ENCODE measurements around the gene CAMTA1. TPM values are rescaled to one million over a fixed set of nuclear protein-coding genes. Genes with fewer than 3 reads are reported as not detected.

CAMTA1 gene
- total RNA-seq, 2 experiments from 2014 or later: 43.9 to 73.3 TPM

- POLR2A ChIA-PET: interaction anchor here (1.1 kb wide), 1 partner anchor 11 kb away, joined by 3 read pairs; no protein-coding TSS in a partner anchor
- BruUV-seq (replicated peaks): no TSS peak
- Histone ChIP-seq H2AFZ (ENCODE audit: low read length) (no peak overlapping the region), H3K4me1 (ENCODE audit: insufficient read depth, low read length, poor library complexity, severe bottlenecking) (no peaks in the 10 kb centered on the region), H3K36me3 (ENCODE audit: insufficient read depth, low read length) (no peaks in the 10 kb centered on the region), H3K9me2 (ENCODE audit: insufficient read depth, low read length) (no peaks in the 10 kb centered on the region), H4K20me1 (ENCODE audit: insufficient read depth, low read length) (no peaks in the 10 kb centered on the region), H3K27ac (ENCODE audit: low read depth, low read length, poor library complexity, severe bottlenecking) (no peak overlapping the region), H3K9me3 (ENCODE audit: low read length) (no peaks in the 10 kb centered on the region), H3K79me2 (ENCODE audit: insufficient read depth, low read depth, low read length) (no peaks in the 10 kb centered on the region), H3K4me2 (ENCODE audit: low read length) (no peak overlapping the region), H3K4me3 (ENCODE audit: low read depth, low read length, poor library complexity, severe bottlenecking) (no peak overlapping the region)
- TF ChIP-seq EZH2phosphoT487 (IDR thresholded peaks at IDR 0.05; ENCODE audit: borderline replicate concordance, low read depth, low read length): no peak
- no peak for TF ChIP-seq CTCF (conservative IDR thresholded peaks at IDR 0.05; ENCODE audit: low read length)
- CTCF ChIA-PET (ENCODE audit: unreplicated experiment): no interaction called here
- intact Hi-C loops (cut with micrococcal nuclease; ENCODE audit: unreplicated experiment): no loop called here
- no peak for DNase-seq (ENCODE audit: low spot score)
Observed at GRCh38 chr1:7538033-7538432, 752.8 kb downstream of the CAMTA1 start.

GRCh38 chr1:7538849-7539768 lies 753.9 kb downstream of the CAMTA1 start:
- CTCF ChIA-PET (ENCODE audit: unreplicated experiment): no interaction called here
- Histone ChIP-seq H3K27ac (ENCODE audit: low read depth, low read length, poor library complexity, severe bottlenecking) (no peak overlapping the region), H3K4me2 (ENCODE audit: low read length) (no peak overlapping the region), H3K4me3 (ENCODE audit: low read depth, low read length, poor library complexity, severe bottlenecking) (no peak overlapping the region), H3K9me2 (ENCODE audit: insufficient read depth, low read length) (no peaks in the 10 kb centered on the region), H3K79me2 (ENCODE audit: insufficient read depth, low read depth, low read length) (no peaks in the 10 kb centered on the region), H3K36me3 (ENCODE audit: insufficient read depth, low read length) (no peaks in the 10 kb centered on the region), H3K4me1 (ENCODE audit: insufficient read depth, low read length, poor library complexity, severe bottlenecking) (no peaks in the 10 kb centered on the region), H3K9me3 (ENCODE audit: low read length) (no peaks in the 10 kb centered on the region), H2AFZ (ENCODE audit: low read length) (no peak overlapping the region), H4K20me1 (ENCODE audit: insufficient read depth, low read length) (no peaks in the 10 kb centered on the region)
- no peak for DNase-seq (ENCODE audit: low spot score)
- TF ChIP-seq CTCF (conservative IDR thresholded peaks at IDR 0.05; ENCODE audit: low read length): no peak
- TF ChIP-seq EZH2phosphoT487 (IDR thresholded peaks at IDR 0.05; ENCODE audit: borderline replicate concordance, low read depth, low read length): no peak
- intact Hi-C loops (cut with micrococcal nuclease; ENCODE audit: unreplicated experiment): no loop called here
- BruUV-seq (replicated peaks): no TSS peak
- POLR2A ChIA-PET: no interaction called here

GRCh38 chr1:7539769-7540175 lies 754.5 kb downstream of the CAMTA1 start:
- no peak overlapping the region for H3K27ac ChIP-seq (ENCODE audit: low read depth, low read length, poor library complexity, severe bottlenecking)
- H3K9me3 ChIP-seq (ENCODE audit: low read length): no peaks in the 10 kb centered on the region
- H3K36me3 ChIP-seq (ENCODE audit: insufficient read depth, low read length): no peaks in the 10 kb centered on the region
- DNase-seq (ENCODE audit: low spot score): no peak
- H3K4me2 ChIP-seq (ENCODE audit: low read length): no peak overlapping the region
- no peaks in the 10 kb centered on the region for H4K20me1 ChIP-seq (ENCODE audit: insufficient read depth, low read length)
- no peaks in the 10 kb centered on the region for H3K79me2 ChIP-seq (ENCODE audit: insufficient read depth, low read depth, low read length)
- no peak overlapping the region for H2AFZ ChIP-seq (ENCODE audit: low read length)
- no peak overlapping the region for H3K4me3 ChIP-seq (ENCODE audit: low read depth, low read length, poor library complexity, severe bottlenecking)
- TF ChIP-seq EZH2phosphoT487 (IDR thresholded peaks at IDR 0.05; ENCODE audit: borderline replicate concordance, low read depth, low read length) (no peak), CTCF (conservative IDR thresholded peaks at IDR 0.05; ENCODE audit: low read length) (peak; percentile 67)
- intact Hi-C loops (cut with micrococcal nuclease; ENCODE audit: unreplicated experiment): no loop called here
- BruUV-seq (replicated peaks): no TSS peak
- CTCF ChIA-PET (ENCODE audit: unreplicated experiment): no interaction called here
- POLR2A ChIA-PET: no interaction called here
- H3K9me2 ChIP-seq (ENCODE audit: insufficient read depth, low read length): no peaks in the 10 kb centered on the region
- no peaks in the 10 kb centered on the region for H3K4me1 ChIP-seq (ENCODE audit: insufficient read depth, low read length, poor library complexity, severe bottlenecking)
